OCI-LY1 (cell line): ENCODE measurements around the gene SLC2A9.

Experiments used
- H2AFZ ChIP-seq: fragments of 200-600 bp; sonication (generic), shearing (Covaris generic); 2 replicates; pipeline ENCODE4 v1.6.0; 2014; ENCODE audit warnings: antibody characterized with exemption, mild to moderate bottlenecking, low read length
- H3F3A ChIP-seq: fragments of 200-600 bp; sonication (generic), shearing (Covaris generic); 2 replicates; pipeline ENCODE4 v1.6.0; 2014; ENCODE audit warnings: mild to moderate bottlenecking, antibody characterized with exemption, low read length, moderate library complexity; ENCODE audit not compliant: insufficient read depth
- H3K27ac ChIP-seq: fragments of 200-600 bp; sonication (generic); 2 replicates; pipeline ENCODE4 v1.5.1; 2014; ENCODE audit warnings: low read length, mixed run types, mild to moderate bottlenecking, low read depth; ENCODE audit not compliant: poor library complexity, severe bottlenecking
- H3K27me3 ChIP-seq: fragments of 200-600 bp; sonication (generic); 2 replicates; pipeline ENCODE4 v1.6.0; 2014; ENCODE audit warnings: antibody characterized with exemption, mild to moderate bottlenecking, low read length, moderate library complexity; ENCODE audit not compliant: insufficient read depth
- H3K36me3 ChIP-seq: fragments of 200-600 bp; sonication (generic); 2 replicates; pipeline ENCODE4 v1.6.1; 2014; ENCODE audit warnings: mild to moderate bottlenecking, antibody characterized with exemption, low read length, moderate library complexity, mixed read lengths; ENCODE audit not compliant: insufficient read depth
- H3K4me1 ChIP-seq: fragments of 200-600 bp; sonication (generic); 2 replicates; pipeline ENCODE4 v1.5.1; 2014; ENCODE audit warnings: mild to moderate bottlenecking, low read length, moderate library complexity; ENCODE audit not compliant: insufficient read depth, severe bottlenecking
- H3K4me2 ChIP-seq: fragments of 200-600 bp; sonication (generic), shearing (Covaris generic); 2 replicates; pipeline ENCODE4 v1.6.1; 2014; ENCODE audit warnings: low read length
- H3K4me3 ChIP-seq: fragments of 200-600 bp; sonication (generic); 2 replicates; pipeline ENCODE4 v1.5.1; 2014; ENCODE audit warnings: low read length, low read depth, mild to moderate bottlenecking, mixed read lengths; ENCODE audit not compliant: poor library complexity, severe bottlenecking
- H3K79me2 ChIP-seq: fragments of 200-600 bp; shearing (Covaris generic); 2 replicates; pipeline ENCODE4 v1.6.1; 2016; ENCODE audit warnings: mixed run types, low read length, mixed read lengths; ENCODE audit not compliant: insufficient read depth
- H3K9ac ChIP-seq: fragments of 200-600 bp; sonication (generic), shearing (Covaris generic); 2 replicates; pipeline ENCODE4 v1.6.1; 2014; ENCODE audit warnings: mild to moderate bottlenecking, low read length, mixed read lengths
- H3K9me2 ChIP-seq: fragments of 200-600 bp; sonication (generic), shearing (Covaris generic); 2 replicates; pipeline ENCODE4 v1.6.1; 2014; ENCODE audit warnings: low read depth, mild to moderate bottlenecking, low read length, mixed read lengths
- H3K9me3 ChIP-seq: fragments of 200-600 bp; shearing (Covaris generic); 2 replicates; pipeline ENCODE4 v1.6.1; 2014; ENCODE audit warnings: low read length, mixed read lengths
- H4K20me1 ChIP-seq: fragments of 200-600 bp; sonication (generic), shearing (Covaris generic); 2 replicates; pipeline ENCODE4 v1.6.0; 2016; ENCODE audit warnings: mild to moderate bottlenecking, low read length; ENCODE audit not compliant: insufficient read depth
- EZH2 ChIP-seq: fragments of 200-600 bp; sonication (generic), shearing (Covaris generic); IDR thresholded peaks from 2 replicates; pipeline ENCODE4 v1.8.0; 2017; ENCODE audit warnings: borderline replicate concordance, mixed run types, mild to moderate bottlenecking, antibody characterized with exemption, low read length, moderate library complexity, mixed read lengths
- TF ChIP-seq, protein P1 (sequence below): fragments of 200-600 bp; sonication (generic), shearing (Covaris generic); IDR thresholded peaks from 2 replicates; pipeline ENCODE4 v1.5.1; 2017; ENCODE audit warnings: mild to moderate bottlenecking, antibody characterized with exemption, low read length, moderate library complexity, mixed read lengths

The SLC2A9 gene

DNA sequence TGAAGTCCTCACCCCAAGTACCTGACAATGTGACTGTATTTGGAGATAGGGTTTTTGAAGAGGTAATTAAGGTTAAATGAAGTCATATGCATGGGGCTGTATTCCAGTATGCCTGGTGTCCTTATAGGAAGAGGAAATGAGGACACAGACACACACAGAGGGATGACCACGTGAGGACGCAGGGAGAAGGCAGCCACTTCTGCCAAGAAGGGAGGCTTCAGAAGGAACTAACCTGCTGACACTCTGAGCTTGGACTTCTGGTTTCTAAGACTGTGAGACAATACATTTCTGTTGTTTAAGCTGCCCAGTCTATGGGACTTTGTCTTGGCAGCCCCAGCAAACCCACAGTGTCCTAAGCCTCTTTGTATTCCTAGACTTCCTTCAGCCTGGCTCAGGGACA lies 3.0 kb upstream of the SLC2A9 start:
- no peak overlapping the region for H3K9ac ChIP-seq
- no peak for TF ChIP-seq EZH2
- TF ChIP-seq, protein P1, sequence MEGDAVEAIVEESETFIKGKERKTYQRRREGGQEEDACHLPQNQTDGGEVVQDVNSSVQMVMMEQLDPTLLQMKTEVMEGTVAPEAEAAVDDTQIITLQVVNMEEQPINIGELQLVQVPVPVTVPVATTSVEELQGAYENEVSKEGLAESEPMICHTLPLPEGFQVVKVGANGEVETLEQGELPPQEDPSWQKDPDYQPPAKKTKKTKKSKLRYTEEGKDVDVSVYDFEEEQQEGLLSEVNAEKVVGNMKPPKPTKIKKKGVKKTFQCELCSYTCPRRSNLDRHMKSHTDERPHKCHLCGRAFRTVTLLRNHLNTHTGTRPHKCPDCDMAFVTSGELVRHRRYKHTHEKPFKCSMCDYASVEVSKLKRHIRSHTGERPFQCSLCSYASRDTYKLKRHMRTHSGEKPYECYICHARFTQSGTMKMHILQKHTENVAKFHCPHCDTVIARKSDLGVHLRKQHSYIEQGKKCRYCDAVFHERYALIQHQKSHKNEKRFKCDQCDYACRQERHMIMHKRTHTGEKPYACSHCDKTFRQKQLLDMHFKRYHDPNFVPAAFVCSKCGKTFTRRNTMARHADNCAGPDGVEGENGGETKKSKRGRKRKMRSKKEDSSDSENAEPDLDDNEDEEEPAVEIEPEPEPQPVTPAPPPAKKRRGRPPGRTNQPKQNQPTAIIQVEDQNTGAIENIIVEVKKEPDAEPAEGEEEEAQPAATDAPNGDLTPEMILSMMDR = no peak
- H2AFZ ChIP-seq = no peak overlapping the region
- no peak overlapping the region for H3K27ac ChIP-seq
- no peaks in the 10 kb centered on the region for H3K36me3 ChIP-seq
- no peaks in the 10 kb centered on the region for H3K9me3 ChIP-seq
- H4K20me1 ChIP-seq = no peaks in the 10 kb centered on the region
- no peaks in the 10 kb centered on the region for H3K79me2 ChIP-seq
- H3K4me3 ChIP-seq = no peak overlapping the region
- H3K4me2 ChIP-seq = no peak overlapping the region
- H3F3A ChIP-seq = no peaks in the 10 kb centered on the region
- peaks cover 3% of the 10 kb centered on the region for H3K4me1 ChIP-seq
- no peaks in the 10 kb centered on the region for H3K27me3 ChIP-seq
- H3K9me2 ChIP-seq = no peaks in the 10 kb centered on the region

DNA sequence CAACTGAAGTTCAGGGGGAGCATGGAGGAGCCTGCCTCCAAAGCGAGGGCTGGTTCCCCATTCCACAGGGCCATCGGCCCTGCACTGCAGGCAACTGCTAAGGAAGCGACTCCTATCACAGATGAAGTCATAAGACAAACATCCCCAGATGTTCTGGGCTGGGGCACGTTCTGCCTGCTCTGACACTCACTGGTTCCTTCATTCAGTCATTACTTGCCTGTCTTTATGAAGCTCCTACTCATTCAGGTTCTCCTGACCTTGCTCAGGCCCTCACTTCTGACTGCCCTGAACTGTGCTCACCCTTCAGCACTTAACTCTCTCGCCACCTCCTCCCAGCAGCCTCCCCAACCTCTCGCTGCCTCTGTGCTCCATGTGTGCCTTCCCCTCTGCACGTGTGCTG lies 2.5 kb upstream of the SLC2A9 start:
- Histone ChIP-seq H3K4me2 (no peak overlapping the region), H4K20me1 (no peaks in the 10 kb centered on the region), H3F3A (no peaks in the 10 kb centered on the region), H3K9me3 (no peaks in the 10 kb centered on the region), H3K9me2 (no peaks in the 10 kb centered on the region), H2AFZ (no peak overlapping the region), H3K36me3 (no peaks in the 10 kb centered on the region), H3K4me3 (no peak overlapping the region), H3K9ac (no peak overlapping the region), H3K4me1 (peaks cover 6% of the 10 kb centered on the region), H3K27me3 (no peaks in the 10 kb centered on the region), H3K79me2 (no peaks in the 10 kb centered on the region), H3K27ac (no peak overlapping the region)
- TF ChIP-seq, protein P1 = no peak
- TF ChIP-seq EZH2 = no peak

DNA sequence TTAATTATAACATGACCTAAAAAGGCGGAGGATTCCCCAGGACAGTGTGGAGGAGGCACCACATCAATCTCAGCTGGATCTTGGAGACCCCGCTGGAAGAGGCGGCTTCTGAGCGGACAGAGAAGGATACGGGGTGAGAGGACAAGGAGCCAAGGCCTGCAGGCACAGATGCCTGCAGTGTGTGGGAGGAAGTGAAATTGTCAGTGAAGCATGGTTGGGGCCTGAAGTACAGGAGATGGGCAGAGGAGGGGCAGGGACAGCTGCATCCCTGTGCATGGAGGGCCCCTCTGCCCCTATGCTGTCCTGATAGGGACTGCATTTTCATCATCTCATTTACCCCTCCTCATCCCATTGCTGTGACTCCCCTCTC lies 1.7 kb upstream of the SLC2A9 start:
- Histone ChIP-seq H3K4me2 (no peak overlapping the region), H3K27ac (no peak overlapping the region)

More for the DNA sequence above, 1.7 kb upstream of the SLC2A9 start:
- Histone ChIP-seq H3K9me2 (no peaks in the 10 kb centered on the region), H3K27me3 (no peaks in the 10 kb centered on the region), H3K9ac (no peak overlapping the region), H3K79me2 (no peaks in the 10 kb centered on the region), H4K20me1 (no peaks in the 10 kb centered on the region), H3K9me3 (no peaks in the 10 kb centered on the region), H3K36me3 (no peaks in the 10 kb centered on the region), H3K4me1 (peaks cover 6% of the 10 kb centered on the region), H3K4me3 (no peak overlapping the region), H3F3A (no peaks in the 10 kb centered on the region), H2AFZ (no peak overlapping the region)
- TF ChIP-seq, protein P1 = no peak
- no peak for TF ChIP-seq EZH2
